Ascending aorta (tissue), 2 donors: ENCODE data around the gene SSH2. TPM values are rescaled to one million over a fixed set of nuclear protein-coding genes. Genes with fewer than 3 reads are reported as not detected.

Experiments
- DNase-seq, 2 donors: peaks; one replicate each; pipeline ENCODE4 v3.0.0-alpha.2; 2019; ENCODE audit warnings: low spot score in 2 of 2
- H3K27ac ChIP-seq, 2 donors: fragments of 200-600 bp; sonication (generic); one replicate each; pipeline ENCODE4 v1.5.1; 2016 to 2017; ENCODE audit warnings: mild to moderate bottlenecking in 1 of 2
- H3K27me3 ChIP-seq: fragments of 200-600 bp; sonication (generic); one replicate; pipeline ENCODE4 v1.5.1; 2017
- H3K36me3 ChIP-seq, 2 donors: fragments of 200-600 bp; sonication (generic); one replicate each; pipeline ENCODE4 v1.5.1; 2016
- H3K4me1 ChIP-seq, 2 donors: fragments of 200-600 bp; sonication (generic); one replicate each; pipeline ENCODE4 v1.5.1; 2016 to 2017; ENCODE audit warnings: mild to moderate bottlenecking in 1 of 2
- H3K4me3 ChIP-seq, 2 donors: fragments of 200-600 bp; sonication (generic); one replicate each; pipeline ENCODE4 v1.5.1; 2016 to 2017; ENCODE audit warnings: mild to moderate bottlenecking in 1 of 2
- H3K9me3 ChIP-seq, 2 donors: fragments of 200-600 bp; sonication (generic); one replicate each; pipeline ENCODE4 v1.5.1; 2016
- intact Hi-C: fragments of 100-400 bp; cut with DNase I; formaldehyde crosslinking; loops from one replicate; pipeline ENCODE4 v1.15.1; 2023
- total RNA-seq: library from RNA; depleted of rRNA; stranded (reverse); fragments of >200 nt; gene quantifications from one replicate; pipeline ENCODE4 v1.1.0, GENCODE V29; 2016
- TF ChIP-seq, protein P1 (sequence below), 3 experiments: fragments of 200-600 bp in 2 of 3; fragments of 450-650 bp in 1 of 3; sonication (generic) in 2 of 3; IDR thresholded peaks; one replicate each; pipeline ENCODE4 v1.5.1; 2016 to 2019; ENCODE audit warnings: antibody characterized with exemption in 3 of 3, mild to moderate bottlenecking in 1 of 3, moderate library complexity in 1 of 3

SSH2 gene
- total RNA-seq, 1 donor from 2014 or later, result 7.9 TPM

GRCh38 chr17:29711588-29712385 is 218.2 kb downstream of the SSH2 start:
- intact Hi-C loops, result no loop called here
- Histone ChIP-seq H3K9me3 (no peaks in the 10 kb centered on the region), H3K4me3 (no peak overlapping the region), H3K27ac (no peak overlapping the region), H3K36me3 (no peaks in the 10 kb centered on the region), H3K4me1 (peaks cover 0 to 11% of the 10 kb centered on the region in 2 donors), H3K27me3 (no peaks in the 10 kb centered on the region)
- no peak for DNase-seq
- TF ChIP-seq, protein P1, sequence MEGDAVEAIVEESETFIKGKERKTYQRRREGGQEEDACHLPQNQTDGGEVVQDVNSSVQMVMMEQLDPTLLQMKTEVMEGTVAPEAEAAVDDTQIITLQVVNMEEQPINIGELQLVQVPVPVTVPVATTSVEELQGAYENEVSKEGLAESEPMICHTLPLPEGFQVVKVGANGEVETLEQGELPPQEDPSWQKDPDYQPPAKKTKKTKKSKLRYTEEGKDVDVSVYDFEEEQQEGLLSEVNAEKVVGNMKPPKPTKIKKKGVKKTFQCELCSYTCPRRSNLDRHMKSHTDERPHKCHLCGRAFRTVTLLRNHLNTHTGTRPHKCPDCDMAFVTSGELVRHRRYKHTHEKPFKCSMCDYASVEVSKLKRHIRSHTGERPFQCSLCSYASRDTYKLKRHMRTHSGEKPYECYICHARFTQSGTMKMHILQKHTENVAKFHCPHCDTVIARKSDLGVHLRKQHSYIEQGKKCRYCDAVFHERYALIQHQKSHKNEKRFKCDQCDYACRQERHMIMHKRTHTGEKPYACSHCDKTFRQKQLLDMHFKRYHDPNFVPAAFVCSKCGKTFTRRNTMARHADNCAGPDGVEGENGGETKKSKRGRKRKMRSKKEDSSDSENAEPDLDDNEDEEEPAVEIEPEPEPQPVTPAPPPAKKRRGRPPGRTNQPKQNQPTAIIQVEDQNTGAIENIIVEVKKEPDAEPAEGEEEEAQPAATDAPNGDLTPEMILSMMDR (IDR thresholded peaks at IDR 0.05), result no peak

DNA sequence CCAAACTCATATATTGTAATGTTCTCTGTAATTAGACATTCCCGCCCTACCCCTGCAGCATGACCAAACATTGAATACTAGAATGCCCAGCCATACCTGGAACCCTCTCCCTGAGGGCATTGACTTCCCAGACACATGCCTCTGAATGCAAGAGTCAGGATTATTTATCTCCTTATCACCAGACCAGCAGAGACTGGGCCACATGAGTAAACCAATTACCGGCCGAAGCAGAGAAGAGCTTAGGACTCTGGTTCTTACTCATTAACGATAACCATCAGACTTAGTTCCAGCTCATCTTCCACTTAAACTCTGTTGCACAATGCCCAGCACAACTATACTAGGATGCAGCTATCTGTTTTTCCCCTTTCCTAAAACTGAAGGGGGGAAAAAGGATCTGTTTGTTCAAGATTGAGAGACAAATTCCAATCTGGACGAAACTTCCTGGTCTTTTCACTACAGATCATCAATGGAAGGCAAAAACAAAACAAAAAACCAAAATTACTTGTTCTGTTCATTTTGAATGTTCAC is 219.1 kb downstream of the SSH2 start:
- no peak overlapping the region for H3K27ac ChIP-seq
- intact Hi-C loops, result no loop called here
- TF ChIP-seq, protein P1 (IDR thresholded peaks at IDR 0.05), result no peak

GRCh38 chr17:29710520-29710884 is 219.5 kb downstream of the SSH2 start:
- Histone ChIP-seq H3K4me1 (peaks cover 0 to 11% of the 10 kb centered on the region in 2 donors), H3K27ac (no peak overlapping the region), H3K9me3 (no peaks in the 10 kb centered on the region), H3K4me3 (no peak overlapping the region), H3K27me3 (no peaks in the 10 kb centered on the region), H3K36me3 (no peaks in the 10 kb centered on the region)
- DNase-seq, result no peak
- intact Hi-C loops, result no loop called here
- TF ChIP-seq, protein P1 (IDR thresholded peaks at IDR 0.05), result no peak

More for the DNA sequence above, 219.1 kb downstream of the SSH2 start:
- Histone ChIP-seq H3K9me3 (no peaks in the 10 kb centered on the region), H3K4me1 (peaks cover 0 to 11% of the 10 kb centered on the region in 2 donors), H3K36me3 (no peaks in the 10 kb centered on the region), H3K4me3 (no peak overlapping the region), H3K27me3 (no peaks in the 10 kb centered on the region)
- DNase-seq, result no peak

GRCh38 chr17:29709866-29710519 is 220.0 kb downstream of the SSH2 start:
- peak overlapping the region in 1 of 2 donors; percentile 32 for H3K27ac ChIP-seq
- peaks cover 0 to 13% of the 10 kb centered on the region in 2 donors for H3K4me1 ChIP-seq

DNA sequence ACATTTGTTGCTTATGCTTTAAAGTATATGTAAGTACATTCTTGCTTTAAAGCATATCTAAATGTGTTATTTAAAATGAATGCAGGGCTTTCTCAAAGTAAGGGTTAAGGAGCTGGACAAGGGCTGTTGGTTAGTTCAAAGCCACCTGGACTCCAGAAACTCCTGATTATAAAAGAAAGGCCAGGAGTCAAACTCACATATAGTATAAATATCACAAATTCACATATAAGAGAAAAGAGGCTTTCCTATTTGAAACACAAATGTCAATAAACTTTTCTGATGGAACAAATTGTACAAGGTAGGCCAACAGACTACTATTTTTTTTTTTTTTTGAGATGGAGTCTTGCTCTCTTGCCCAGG is 222.8 kb downstream of the SSH2 start:
- Histone ChIP-seq H3K4me1 (peaks cover 0 to 14% of the 10 kb centered on the region in 2 donors), H3K9me3 (no peaks in the 10 kb centered on the region), H3K4me3 (no peak overlapping the region), H3K36me3 (peaks cover 4 to 7% of the 10 kb centered on the region in 2 donors), H3K27me3 (no peaks in the 10 kb centered on the region), H3K27ac (peak overlapping the region; percentile 6 to 52)
- DNase-seq, result no peak
- intact Hi-C loops, result no loop called here
- TF ChIP-seq, protein P1 (IDR thresholded peaks at IDR 0.05), result no peak

More at GRCh38 chr17:29709866-29710519, 220.0 kb downstream of the SSH2 start:
- intact Hi-C loops, result no loop called here
- H3K9me3 ChIP-seq, result no peaks in the 10 kb centered on the region
- peak overlapping the region in 1 of 2 donors; percentile 8 for H3K4me3 ChIP-seq
- TF ChIP-seq, protein P1 (IDR thresholded peaks at IDR 0.05), result no peak
- H3K27me3 ChIP-seq, result no peaks in the 10 kb centered on the region
- DNase-seq, result no peak
- no peaks in the 10 kb centered on the region for H3K36me3 ChIP-seq
